AG04450 (cell line): ENCODE measurements around the gene MIS18BP1. TPM values are rescaled to one million over a fixed set of nuclear protein-coding genes. Genes with fewer than 3 reads are reported as not detected.

Experiments used
- CTCF ChIA-PET: fragments of 300-600, 350-600 bp; formaldehyde crosslinking; extraction: SDS; loops from one replicate; lab custom pipeline; 2022; ENCODE audit warnings: antibody characterized with exemption, inconsistent platforms; lab: Charles Lee
- POLR2A ChIA-PET: fragments of 350-600 bp; formaldehyde crosslinking; extraction: SDS; loops from one replicate; lab custom pipeline; 2021; ENCODE audit warnings: antibody characterized with exemption, inconsistent platforms; lab: Yijun Ruan, JAX
- DNase-seq: peaks from one replicate; pipeline ENCODE4 v3.0.0-alpha.2; 2011; ENCODE audit warnings: low read depth, low spot score
- H3K27ac ChIP-seq: one replicate; pipeline ENCODE4 v1.5.1; 2012; ENCODE audit warnings: low read depth, low read length, control low read depth
- H3K27me3 ChIP-seq: one replicate; pipeline ENCODE4 v1.6.0; 2012; ENCODE audit warnings: low read length; ENCODE audit not compliant: control insufficient read depth, insufficient read depth
- H3K4me3 ChIP-seq: 2 replicates; pipeline ENCODE4 v1.5.1; 2011; ENCODE audit warnings: mild to moderate bottlenecking, low read depth, low read length, control low read depth
- H3K9me3 ChIP-seq: 2 replicates; pipeline ENCODE4 v1.5.1; 2012; ENCODE audit warnings: low read length; ENCODE audit not compliant: control insufficient read depth, insufficient read depth
- CTCF ChIP-seq: IDR thresholded peaks from 2 replicates; pipeline ENCODE4 v1.5.1; 2011; ENCODE audit warnings: low read depth, low read length, control low read depth, inconsistent platforms
- polyA plus RNA-seq: library from polyadenylated mRNA; depleted of rRNA; stranded (reverse); fragments of >200 nt; gene quantifications from 2 replicates; pipeline ENCODE4 v1.2.3, GENCODE V29; 2011; rRNA removed
- small RNA-seq: library from RNA; depleted of rRNA; stranded (forward); fragments of <200 nt; gene quantifications from one replicate; pipeline ENCODE3, GENCODE V24; 2012; ENCODE audit warnings: low read depth; ENCODE audit not compliant: insufficient read length

Gene MIS18BP1
- polyA plus RNA-seq, 1 experiment = 12.9 TPM

DNA sequence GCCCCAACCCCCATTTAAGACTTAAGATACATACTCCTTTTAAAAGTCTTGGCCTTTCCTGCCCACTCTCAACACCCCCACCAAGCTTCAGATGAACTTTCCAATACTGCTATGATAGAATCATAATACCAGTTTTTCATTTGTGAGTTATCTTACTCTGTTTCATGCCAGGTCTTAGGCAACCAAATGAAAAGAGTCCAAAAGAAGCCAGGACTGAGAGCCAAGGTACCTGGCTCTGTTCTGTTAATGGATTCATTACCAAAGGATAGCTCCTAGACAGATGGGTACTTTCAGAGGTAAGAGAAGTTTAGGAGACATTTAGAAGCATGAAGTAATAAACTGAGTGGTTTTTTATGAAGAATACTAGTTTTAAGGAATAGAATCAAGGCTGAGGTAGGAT lies 83.1 kb downstream of the MIS18BP1 start:
- H3K27me3 ChIP-seq = no peaks in the 10 kb centered on the region
- no peak for DNase-seq
- POLR2A ChIA-PET = interaction anchor here (0.7 kb wide), 1 partner anchor 73 kb away, joined by 5 read pairs; no protein-coding TSS in a partner anchor
- H3K9me3 ChIP-seq = no peaks in the 10 kb centered on the region
- no peak overlapping the region for H3K27ac ChIP-seq
- H3K4me3 ChIP-seq = no peak overlapping the region
- no peak for TF ChIP-seq CTCF
- CTCF ChIA-PET = interaction anchor here (0.6 kb wide), 1 partner anchor 27 kb away, joined by 4 read pairs; no protein-coding TSS in a partner anchor

DNA sequence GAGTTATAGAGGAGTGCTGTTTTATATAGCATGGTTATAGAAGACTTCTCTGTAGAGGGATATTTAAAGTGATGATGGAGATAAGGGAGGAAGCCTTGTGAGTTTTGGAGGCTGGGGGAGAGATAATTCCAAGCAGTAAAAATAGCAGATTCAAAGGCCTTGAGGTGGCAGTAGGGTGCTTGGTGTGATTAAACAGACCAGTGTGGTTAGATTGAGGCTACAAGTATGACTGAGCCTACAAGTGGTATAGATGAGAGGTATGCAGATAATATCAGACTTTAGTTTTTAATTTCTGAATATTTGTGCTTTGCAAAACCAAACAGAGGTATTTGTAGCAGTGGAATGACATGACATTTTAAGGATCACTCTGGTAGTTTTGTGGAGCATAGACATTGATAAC lies 96.9 kb downstream of the MIS18BP1 start:
- no peaks in the 10 kb centered on the region for H3K9me3 ChIP-seq
- H3K27ac ChIP-seq = no peak overlapping the region
- CTCF ChIA-PET = no interaction called here
- no peak overlapping the region for H3K4me3 ChIP-seq
- no peak for DNase-seq
- TF ChIP-seq CTCF = no peak
- POLR2A ChIA-PET = no interaction called here
- H3K27me3 ChIP-seq = no peaks in the 10 kb centered on the region

Small RNA genes within 50 kb of the gene (small RNA-seq; reads per million reads assigned to genes)
- not detected for gene RNU6-552P

Other genes starting within 250 kb of the MIS18BP1 start
- gene PRPF39, start 169.1 kb downstream of the MIS18BP1 start, polyA plus RNA-seq = 33.0 and 48.6 TPM in 2 replicates
- gene FKBP3, start 118.7 kb downstream of the MIS18BP1 start, polyA plus RNA-seq = 55.3 and 105 TPM in 2 replicates
- 1.5 and 2.8 TPM in 2 replicates for gene FANCM, start 117.3 kb downstream of the MIS18BP1 start, polyA plus RNA-seq